GM12872 (cell line): ENCODE measurements around the gene C10orf53.

Experiments used
- TF ChIP-seq, protein P1 (sequence below): IDR thresholded peaks from 3 replicates; pipeline ENCODE4 v1.5.1; 2011; ENCODE audit warnings: low read depth, mild to moderate bottlenecking, low read length, moderate library complexity; ENCODE audit not compliant: insufficient read depth

C10orf53 gene

DNA sequence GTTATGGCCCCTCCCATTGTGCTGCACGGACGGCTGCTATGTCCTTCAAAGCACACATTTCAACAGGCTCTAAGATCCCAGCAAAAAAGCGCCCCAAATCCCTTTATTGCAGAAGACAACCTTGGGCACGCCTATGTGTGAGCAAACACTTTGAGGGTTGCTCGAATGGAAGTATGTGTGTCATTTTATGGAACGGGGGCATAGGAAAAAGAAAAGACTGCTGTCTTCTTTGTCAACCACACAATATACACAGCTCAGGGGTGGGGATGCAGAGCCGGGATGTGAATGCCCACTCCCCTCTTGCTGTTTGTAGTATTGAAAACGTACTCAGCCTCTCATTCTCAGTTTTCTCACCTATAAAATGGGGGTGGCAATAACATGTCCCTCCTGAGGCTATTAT lies 32.0 kb downstream of the C10orf53 start:
- TF ChIP-seq, protein P1, sequence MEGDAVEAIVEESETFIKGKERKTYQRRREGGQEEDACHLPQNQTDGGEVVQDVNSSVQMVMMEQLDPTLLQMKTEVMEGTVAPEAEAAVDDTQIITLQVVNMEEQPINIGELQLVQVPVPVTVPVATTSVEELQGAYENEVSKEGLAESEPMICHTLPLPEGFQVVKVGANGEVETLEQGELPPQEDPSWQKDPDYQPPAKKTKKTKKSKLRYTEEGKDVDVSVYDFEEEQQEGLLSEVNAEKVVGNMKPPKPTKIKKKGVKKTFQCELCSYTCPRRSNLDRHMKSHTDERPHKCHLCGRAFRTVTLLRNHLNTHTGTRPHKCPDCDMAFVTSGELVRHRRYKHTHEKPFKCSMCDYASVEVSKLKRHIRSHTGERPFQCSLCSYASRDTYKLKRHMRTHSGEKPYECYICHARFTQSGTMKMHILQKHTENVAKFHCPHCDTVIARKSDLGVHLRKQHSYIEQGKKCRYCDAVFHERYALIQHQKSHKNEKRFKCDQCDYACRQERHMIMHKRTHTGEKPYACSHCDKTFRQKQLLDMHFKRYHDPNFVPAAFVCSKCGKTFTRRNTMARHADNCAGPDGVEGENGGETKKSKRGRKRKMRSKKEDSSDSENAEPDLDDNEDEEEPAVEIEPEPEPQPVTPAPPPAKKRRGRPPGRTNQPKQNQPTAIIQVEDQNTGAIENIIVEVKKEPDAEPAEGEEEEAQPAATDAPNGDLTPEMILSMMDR: no peak

DNA sequence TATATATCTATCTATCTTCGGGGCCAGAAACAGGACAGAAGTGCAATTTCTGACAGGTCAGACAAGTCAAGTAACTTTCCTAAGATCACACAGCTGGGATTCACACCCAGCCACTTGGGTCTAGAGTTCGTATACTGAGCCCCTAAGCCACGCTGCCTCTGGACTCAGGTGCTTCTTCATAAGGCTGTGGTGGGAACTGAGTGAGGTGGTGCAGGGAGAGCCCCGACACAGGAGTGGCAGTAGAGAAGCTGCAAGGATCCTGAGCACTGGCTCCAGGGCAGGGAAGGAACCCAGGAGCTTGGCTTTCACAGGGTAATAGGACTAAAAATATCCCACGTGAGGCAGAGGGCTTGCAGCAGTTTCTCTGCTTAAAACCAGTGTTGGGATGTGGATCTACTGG lies 33.8 kb downstream of the C10orf53 start:
- TF ChIP-seq, protein P1: no peak

DNA sequence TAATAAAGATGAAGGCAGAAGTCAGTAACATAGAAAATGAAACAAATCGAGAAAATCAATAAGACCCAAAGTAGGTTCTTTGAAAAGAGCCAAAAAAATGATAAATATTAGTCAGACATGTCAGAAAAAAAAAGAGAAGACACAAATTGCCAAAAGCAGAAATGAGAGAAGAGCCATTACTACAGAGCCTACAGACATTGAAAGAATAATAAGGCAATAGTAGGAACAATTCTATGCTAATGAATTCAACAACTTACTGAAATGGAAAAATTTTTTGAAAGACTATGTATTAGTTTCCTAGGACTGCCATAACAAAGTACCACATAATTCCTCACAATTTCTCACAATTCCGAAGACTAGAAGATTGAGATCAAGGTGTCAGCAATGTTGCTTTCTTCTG lies 47.1 kb downstream of the C10orf53 start:
- TF ChIP-seq, protein P1: no peak

DNA sequence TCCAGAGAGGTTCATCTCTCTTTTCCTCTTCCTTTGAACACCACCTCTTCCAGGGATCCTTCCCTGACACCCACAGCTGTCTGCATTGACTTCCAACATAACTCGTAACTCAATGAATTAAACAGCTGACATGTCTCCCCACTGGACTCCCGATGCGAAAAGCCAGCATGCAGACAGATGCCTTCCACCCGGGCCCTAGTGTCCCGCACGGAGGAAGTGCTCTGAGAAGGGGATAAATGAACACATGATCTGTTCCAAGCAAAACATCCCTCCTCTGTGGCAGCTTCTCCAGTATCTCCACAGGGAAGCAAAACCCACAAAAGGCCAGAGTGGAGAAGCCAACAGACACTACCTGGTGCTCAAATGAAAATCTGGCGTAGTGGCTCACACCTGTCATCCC lies 54.4 kb downstream of the C10orf53 start:
- TF ChIP-seq, protein P1: no peak

DNA sequence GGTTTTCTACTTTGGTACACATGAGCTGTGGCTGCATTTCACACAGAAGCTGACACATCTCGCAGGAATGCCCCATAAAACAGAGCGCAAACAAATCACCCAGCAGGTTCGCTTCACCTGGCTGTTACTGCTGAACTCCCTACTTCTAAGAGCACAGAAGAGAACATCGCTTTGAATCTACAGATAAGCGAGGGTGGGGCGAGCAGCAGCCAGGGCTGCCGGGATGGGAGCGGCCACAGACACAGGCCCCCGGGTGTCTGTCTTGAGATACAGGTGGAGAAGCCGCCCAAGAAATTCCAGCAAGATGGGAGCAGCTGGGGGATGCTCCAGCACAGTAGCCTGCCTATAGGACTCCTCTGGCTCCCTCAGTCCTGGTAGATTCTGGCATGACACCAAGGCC lies 55.2 kb downstream of the C10orf53 start:
- TF ChIP-seq, protein P1: no peak

DNA sequence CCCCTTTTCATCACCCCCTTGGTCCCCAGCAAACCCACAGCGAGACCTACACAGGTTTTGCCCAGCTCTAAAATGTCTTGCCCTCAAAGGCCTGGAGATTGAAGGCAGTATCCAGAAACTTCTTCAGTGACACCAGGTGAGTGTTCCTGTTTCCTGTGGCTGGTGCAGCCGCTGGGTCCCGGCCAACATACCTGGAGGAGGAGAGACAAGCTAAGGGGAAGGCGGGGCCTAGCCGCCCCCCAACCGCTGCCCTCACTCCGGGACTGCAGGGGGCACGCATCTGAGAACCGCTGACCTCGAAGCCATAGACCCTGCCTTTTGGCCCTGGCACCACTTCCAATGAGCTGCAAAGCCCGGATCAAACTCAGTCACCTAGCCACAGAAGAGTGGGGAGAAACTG lies 55.7 kb downstream of the C10orf53 start:
- TF ChIP-seq, protein P1: no peak

DNA sequence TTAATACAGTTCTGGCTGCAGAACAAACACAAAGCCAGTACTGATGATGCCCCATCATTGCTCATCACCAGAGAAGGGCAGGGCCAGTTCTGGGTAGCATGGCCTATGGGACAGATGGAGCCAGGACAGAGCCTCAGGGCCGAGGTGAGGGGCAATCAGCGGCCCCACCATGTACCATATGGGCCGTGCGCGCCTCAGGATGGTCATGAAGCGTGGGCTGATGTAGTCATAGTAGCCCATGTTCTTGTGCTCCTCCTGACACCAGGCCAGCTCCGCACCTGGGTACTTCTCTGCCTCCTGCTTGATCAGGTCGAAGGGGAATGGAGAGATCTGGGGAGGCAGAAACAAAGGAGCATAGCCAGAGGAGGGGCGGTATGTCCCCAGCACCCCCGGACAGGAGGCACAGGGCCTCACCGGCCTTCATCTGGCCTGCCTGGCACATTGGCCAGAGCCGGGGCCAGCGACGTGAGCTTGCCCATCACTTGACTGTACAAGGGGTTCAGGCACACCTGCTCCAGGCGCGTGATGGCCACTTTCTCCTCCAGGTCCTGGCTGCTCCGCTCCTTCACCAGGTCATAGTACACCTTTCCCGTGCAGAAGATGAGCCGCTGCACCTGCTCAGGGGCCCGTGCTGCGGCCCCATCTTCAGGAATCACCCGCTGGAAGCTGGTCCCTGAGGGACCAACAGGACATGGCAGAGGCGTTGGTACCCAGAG lies 56.6 kb downstream of the C10orf53 start:
- TF ChIP-seq, protein P1: no peak
